GM23338 (cell line): ENCODE data around the gene DHRS12. TPM values are rescaled to one million over a fixed set of nuclear protein-coding genes. Genes with fewer than 3 reads are reported as not detected.

ENCODE experiments used
- ATAC-seq: fragments of 200-7000 bp; cut with Tn5 transposase; 3 replicates; pipeline ENCODE4 v1.9.1; 2020
- DNase-seq: peaks from one replicate; pipeline ENCODE4 v3.0.0-alpha.2; 2015; ENCODE audit warnings: low spot score
- H2AFZ ChIP-seq: fragments of 200-600 bp; sonication (generic); 2 replicates; pipeline ENCODE4 v1.8.0; 2016; ENCODE audit warnings: antibody characterized with exemption, mild to moderate bottlenecking, moderate library complexity
- H3F3A ChIP-seq: fragments of 200-600 bp; sonication (generic); replicated peaks from 2 replicates; pipeline ENCODE4 v1.8.0; 2017; ENCODE audit warnings: antibody characterized with exemption, mixed run types, low read depth
- H3K27ac ChIP-seq: fragments of 200-600 bp; sonication (generic); 2 replicates; pipeline ENCODE4 v1.6.1; 2016; ENCODE audit warnings: low read depth
- H3K27me3 ChIP-seq: fragments of 200-600 bp; sonication (generic); 2 replicates; pipeline ENCODE4 v1.8.0; 2016; ENCODE audit warnings: mild to moderate bottlenecking, mixed run types, moderate library complexity; ENCODE audit not compliant: insufficient read depth
- H3K36me3 ChIP-seq: fragments of 200-600 bp; sonication (generic); 2 replicates; pipeline ENCODE4 v1.8.0; 2016; ENCODE audit warnings: mild to moderate bottlenecking; ENCODE audit not compliant: insufficient read depth
- H3K4me1 ChIP-seq: fragments of 200-600 bp; sonication (generic); 2 replicates; pipeline ENCODE4 v1.8.0; 2016; ENCODE audit warnings: mild to moderate bottlenecking, moderate library complexity; ENCODE audit not compliant: insufficient read depth
- H3K4me2 ChIP-seq: fragments of 200-600 bp; sonication (generic); 2 replicates; pipeline ENCODE4 v1.7.1; 2017; ENCODE audit warnings: mixed run types
- H3K4me3 ChIP-seq: fragments of 200-600 bp; sonication (generic); 2 replicates; pipeline ENCODE4 v1.6.1; 2016; ENCODE audit warnings: mixed run types
- H3K79me2 ChIP-seq: fragments of 200-600 bp; sonication (generic); replicated peaks from 2 replicates; pipeline ENCODE4 v1.8.0; 2017; ENCODE audit warnings: mild to moderate bottlenecking; ENCODE audit not compliant: insufficient read depth
- H3K9me2 ChIP-seq: fragments of 200-600 bp; sonication (generic); 2 replicates; pipeline ENCODE4 v1.8.0; 2017; ENCODE audit not compliant: insufficient read depth
- H4K20me1 ChIP-seq: fragments of 200-600 bp; sonication (generic); replicated peaks from 2 replicates; pipeline ENCODE4 v1.8.0; 2017; ENCODE audit warnings: mild to moderate bottlenecking; ENCODE audit not compliant: insufficient read depth
- H3K27ac Mint-ChIP-seq: 2 replicates; pipeline ENCODE4 v1.8.0; 2020; ENCODE audit warnings: inconsistent platforms, mild to moderate bottlenecking, moderate library complexity, mixed read lengths
- H3K27me3 Mint-ChIP-seq: 3 replicates; pipeline ENCODE4 v1.8.0; 2022; ENCODE audit warnings: low read depth, mild to moderate bottlenecking, moderate library complexity, mixed read lengths, inconsistent platforms; ENCODE audit not compliant: insufficient read depth, poor library complexity
- H3K36me3 Mint-ChIP-seq: 3 replicates; pipeline ENCODE4 v1.8.0; 2021; ENCODE audit warnings: low read depth, mild to moderate bottlenecking, inconsistent platforms, moderate library complexity, mixed read lengths
- H3K4me1 Mint-ChIP-seq: 3 replicates; pipeline ENCODE4 v1.8.0; 2020; ENCODE audit warnings: mild to moderate bottlenecking, inconsistent platforms, mixed read lengths
- H3K4me3 Mint-ChIP-seq: 3 replicates; pipeline ENCODE4 v1.8.0; 2021; ENCODE audit warnings: moderate library complexity, mild to moderate bottlenecking, inconsistent platforms, mixed read lengths
- H3K9me3 Mint-ChIP-seq: 3 replicates; pipeline ENCODE4 v1.8.0; 2020; ENCODE audit warnings: moderate library complexity, mild to moderate bottlenecking, inconsistent platforms, mixed read lengths
- CREB1 ChIP-seq: fragments of 250-450 bp; sonication (Bioruptor Pico); IDR thresholded peaks from 2 replicates; pipeline ENCODE4 v1.5.0; 2020; ENCODE audit warnings: low read depth, mild to moderate bottlenecking, moderate library complexity
- CTCF ChIP-seq, 2 experiments: fragments of 200-600 bp in 1 of 2; sonication (generic) in 1 of 2; conservative IDR thresholded peaks; 2 replicates each; pipeline versions ENCODE4 v1.5.1 to v1.6.1; 2016 to 2017; ENCODE audit warnings: antibody characterized with exemption in 2 of 2, low read depth in 2 of 2, mild to moderate bottlenecking in 2 of 2, moderate library complexity in 1 of 2
- EZH2 ChIP-seq: fragments of 200-600 bp; sonication (generic); IDR thresholded peaks from one replicate; pipeline ENCODE4 v1.8.0; 2017; ENCODE audit warnings: antibody characterized with exemption, mild to moderate bottlenecking, low read depth; ENCODE audit not compliant: unreplicated experiment
- EZH2phosphoT487 ChIP-seq: fragments of 200-600 bp; sonication (generic); IDR thresholded peaks from one replicate; pipeline ENCODE4 v1.8.1; 2018; ENCODE audit warnings: antibody characterized with exemption; ENCODE audit not compliant: unreplicated experiment
- JUNB ChIP-seq: IDR thresholded peaks from one replicate; pipeline ENCODE4 v1.6.1; 2016; ENCODE audit warnings: antibody characterized with exemption; ENCODE audit not compliant: unreplicated experiment
- NANOG ChIP-seq: IDR thresholded peaks from 2 replicates; pipeline ENCODE4 v1.6.1; 2016; ENCODE audit warnings: antibody characterized with exemption, borderline replicate concordance
- POLR2AphosphoS5 ChIP-seq: IDR thresholded peaks from 2 replicates; pipeline ENCODE4 v1.6.1; 2016; ENCODE audit warnings: antibody characterized with exemption, low read depth
- STAT1 ChIP-seq: IDR thresholded peaks from one replicate; pipeline ENCODE4 v1.6.1; 2016; ENCODE audit warnings: antibody characterized with exemption; ENCODE audit not compliant: unreplicated experiment
- ZNF114 ChIP-seq: fragments of 250-450 bp; sonication (Bioruptor Pico); IDR thresholded peaks from 2 replicates; pipeline ENCODE4 v1.5.0; 2020; ENCODE audit warnings: mild to moderate bottlenecking, moderate library complexity
- ZNF331 ChIP-seq: fragments of 250-450 bp; sonication (Bioruptor Pico); IDR thresholded peaks from 2 replicates; pipeline ENCODE4 v1.5.0; 2020; ENCODE audit warnings: low read depth, mild to moderate bottlenecking, moderate library complexity
- ZNF462 ChIP-seq: fragments of 250-450 bp; sonication (Bioruptor Pico); IDR thresholded peaks from 2 replicates; pipeline ENCODE4 v1.5.0; 2020; ENCODE audit warnings: mild to moderate bottlenecking, moderate library complexity
- polyA plus RNA-seq: library from polyadenylated mRNA; unstranded; fragments of >200 nt; fragmentation: Nextera tagmentation; extraction: Ambion mirVana; gene quantifications from 2 replicates; pipeline ENCODE4 v1.2.1, GENCODE V29; 2016
- total RNA-seq: library from RNA; depleted of rRNA; stranded (reverse); fragments of >200 nt; shearing (Covaris generic); gene quantifications from 2 replicates; pipeline ENCODE4 v1.2.3, GENCODE V29; 2014
- TF ChIP-seq, protein P1 (sequence below): IDR thresholded peaks from 2 replicates; pipeline ENCODE4 v1.6.1; 2016; ENCODE audit warnings: antibody characterized with exemption
- TF ChIP-seq, protein P2 (sequence below): IDR thresholded peaks from one replicate; pipeline ENCODE4 v1.6.1; 2018; ENCODE audit warnings: antibody characterized with exemption; ENCODE audit not compliant: unreplicated experiment

Gene DHRS12
- total and polyA plus RNA-seq, 2 experiments from 2014 or later = 4.6 to 12.2 TPM

- Histone ChIP-seq H3K27me3 (no peaks in the 10 kb centered on the region), H2AFZ (no peak overlapping the region), H3F3A (no peaks in the 10 kb centered on the region), H3K36me3 (no peaks in the 10 kb centered on the region), H3K79me2 (no peaks in the 10 kb centered on the region; the same call in 1 of the 2 replicates), H3K4me3 (no peak overlapping the region), H3K4me1 (no peaks in the 10 kb centered on the region), H3K9me2 (no peaks in the 10 kb centered on the region), H3K4me2 (no peak overlapping the region), H3K27ac (no peak overlapping the region), H4K20me1 (0 out of 2 replicates have a peak, but pooled peaks cover 3% of the 10 kb centered on the region)
- Mint-ChIP-seq H3K9me3 (no peaks in the 10 kb centered on the region), H3K27me3 (peaks cover 3% of the 10 kb centered on the region), H3K27ac (no peak overlapping the region; the same call in 1 of the 2 replicates), H3K4me1 (no peaks in the 10 kb centered on the region), H3K4me3 (no peak overlapping the region), H3K36me3 (peaks cover 11% of the 10 kb centered on the region; the same call in 2 of the 3 replicates)
- ATAC-seq (no peak), DNase-seq (no peak)
- TF ChIP-seq EZH2phosphoT487 (no peak), ZNF114 (CRISPR knock-in tag) (no peak), ZNF331 (CRISPR knock-in tag) (no peak), JUNB (no peak), STAT1 (no peak), ZNF462 (CRISPR knock-in tag) (no peak), POLR2AphosphoS5 (no peak), EZH2 (no peak), CREB1 (CRISPR knock-in tag) (no peak), CTCF (conservative IDR thresholded peaks at IDR 0.05; ENCODE audit: low read depth in 2 of 2) (no peak), NANOG (no peak)
- TF ChIP-seq, protein P1, sequence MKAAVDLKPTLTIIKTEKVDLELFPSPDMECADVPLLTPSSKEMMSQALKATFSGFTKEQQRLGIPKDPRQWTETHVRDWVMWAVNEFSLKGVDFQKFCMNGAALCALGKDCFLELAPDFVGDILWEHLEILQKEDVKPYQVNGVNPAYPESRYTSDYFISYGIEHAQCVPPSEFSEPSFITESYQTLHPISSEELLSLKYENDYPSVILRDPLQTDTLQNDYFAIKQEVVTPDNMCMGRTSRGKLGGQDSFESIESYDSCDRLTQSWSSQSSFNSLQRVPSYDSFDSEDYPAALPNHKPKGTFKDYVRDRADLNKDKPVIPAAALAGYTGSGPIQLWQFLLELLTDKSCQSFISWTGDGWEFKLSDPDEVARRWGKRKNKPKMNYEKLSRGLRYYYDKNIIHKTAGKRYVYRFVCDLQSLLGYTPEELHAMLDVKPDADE = no peak
- TF ChIP-seq, protein P2, sequence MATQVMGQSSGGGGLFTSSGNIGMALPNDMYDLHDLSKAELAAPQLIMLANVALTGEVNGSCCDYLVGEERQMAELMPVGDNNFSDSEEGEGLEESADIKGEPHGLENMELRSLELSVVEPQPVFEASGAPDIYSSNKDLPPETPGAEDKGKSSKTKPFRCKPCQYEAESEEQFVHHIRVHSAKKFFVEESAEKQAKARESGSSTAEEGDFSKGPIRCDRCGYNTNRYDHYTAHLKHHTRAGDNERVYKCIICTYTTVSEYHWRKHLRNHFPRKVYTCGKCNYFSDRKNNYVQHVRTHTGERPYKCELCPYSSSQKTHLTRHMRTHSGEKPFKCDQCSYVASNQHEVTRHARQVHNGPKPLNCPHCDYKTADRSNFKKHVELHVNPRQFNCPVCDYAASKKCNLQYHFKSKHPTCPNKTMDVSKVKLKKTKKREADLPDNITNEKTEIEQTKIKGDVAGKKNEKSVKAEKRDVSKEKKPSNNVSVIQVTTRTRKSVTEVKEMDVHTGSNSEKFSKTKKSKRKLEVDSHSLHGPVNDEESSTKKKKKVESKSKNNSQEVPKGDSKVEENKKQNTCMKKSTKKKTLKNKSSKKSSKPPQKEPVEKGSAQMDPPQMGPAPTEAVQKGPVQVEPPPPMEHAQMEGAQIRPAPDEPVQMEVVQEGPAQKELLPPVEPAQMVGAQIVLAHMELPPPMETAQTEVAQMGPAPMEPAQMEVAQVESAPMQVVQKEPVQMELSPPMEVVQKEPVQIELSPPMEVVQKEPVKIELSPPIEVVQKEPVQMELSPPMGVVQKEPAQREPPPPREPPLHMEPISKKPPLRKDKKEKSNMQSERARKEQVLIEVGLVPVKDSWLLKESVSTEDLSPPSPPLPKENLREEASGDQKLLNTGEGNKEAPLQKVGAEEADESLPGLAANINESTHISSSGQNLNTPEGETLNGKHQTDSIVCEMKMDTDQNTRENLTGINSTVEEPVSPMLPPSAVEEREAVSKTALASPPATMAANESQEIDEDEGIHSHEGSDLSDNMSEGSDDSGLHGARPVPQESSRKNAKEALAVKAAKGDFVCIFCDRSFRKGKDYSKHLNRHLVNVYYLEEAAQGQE = no peak
Measured at GRCh38 chr13:51723529-51723928, 80.4 kb downstream of the DHRS12 start.
